GM18511 (cell line): ENCODE data around the gene BCAS3.
"Not testable (repeated sequence)": the region's sequence is repeated elsewhere in the genome, so short reads cannot be mapped to it uniquely, and the experiment has no call there.

Experiments used
- ATAC-seq: cut with Tn5 transposase; IDR thresholded peaks from one replicate; pipeline ENCODE4 v1.9.1; 2021; ENCODE audit warnings: mild to moderate bottlenecking, moderate library complexity; ENCODE audit not compliant: unreplicated experiment

The BCAS3 gene

GRCh38 chr17:60671482-60671881 is 6.2 kb upstream of the BCAS3 start:
- no peak for ATAC-seq

- not testable (repeated sequence) for ATAC-seq
Observed at GRCh38 chr17:60674637-60675036, 3.0 kb upstream of the BCAS3 start.

- ATAC-seq = no peak
Observed at GRCh38 chr17:60675997-60676396, 1.7 kb upstream of the BCAS3 start.

GRCh38 chr17:60676758-60677307 is 818 bp upstream of the BCAS3 start:
- ATAC-seq = no peak

GRCh38 chr17:60678118-60678444 is 430 bp downstream of the BCAS3 start:
- ATAC-seq = no peak

GRCh38 chr17:60679287-60679686 is 1.6 kb downstream of the BCAS3 start:
- ATAC-seq = no peak

- ATAC-seq = no peak
Observed at GRCh38 chr17:60680754-60681153, 3.1 kb downstream of the BCAS3 start.

- no peak for ATAC-seq
Observed at GRCh38 chr17:60685437-60685836, 7.8 kb downstream of the BCAS3 start.

- no peak for ATAC-seq
Observed at GRCh38 chr17:60695960-60696359, 18.3 kb downstream of the BCAS3 start.

- no peak for ATAC-seq
Observed at GRCh38 chr17:60699090-60699489, 21.4 kb downstream of the BCAS3 start.

GRCh38 chr17:60704170-60704569 is 26.5 kb downstream of the BCAS3 start:
- ATAC-seq = no peak

GRCh38 chr17:60712675-60713074 is 35.0 kb downstream of the BCAS3 start:
- no peak for ATAC-seq

- no peak for ATAC-seq
Observed at GRCh38 chr17:60713608-60714007, 36.0 kb downstream of the BCAS3 start.

- ATAC-seq = no peak
Observed at GRCh38 chr17:60716766-60717165, 39.1 kb downstream of the BCAS3 start.

- no peak for ATAC-seq
Observed at GRCh38 chr17:60717814-60718213, 40.2 kb downstream of the BCAS3 start.

GRCh38 chr17:60720763-60721531 is 43.3 kb downstream of the BCAS3 start:
- no peak for ATAC-seq

- ATAC-seq = peak; percentile 71
Observed at GRCh38 chr17:60724647-60725046, 47.0 kb downstream of the BCAS3 start.

- ATAC-seq = no peak
Observed at GRCh38 chr17:60729854-60730253, 52.2 kb downstream of the BCAS3 start.

GRCh38 chr17:60730273-60730672 is 52.6 kb downstream of the BCAS3 start:
- ATAC-seq = no peak

GRCh38 chr17:60738287-60738686 is 60.6 kb downstream of the BCAS3 start:
- no peak for ATAC-seq

GRCh38 chr17:60740584-60740983 is 62.9 kb downstream of the BCAS3 start:
- no peak for ATAC-seq

- ATAC-seq = no peak
Observed at GRCh38 chr17:60741031-60741430, 63.4 kb downstream of the BCAS3 start.

GRCh38 chr17:60743282-60743681 is 65.6 kb downstream of the BCAS3 start:
- ATAC-seq = no peak
